AG10803 (cell line): ENCODE data around the gene CHTOP.
"Not testable (repeated sequence)": the region's sequence is repeated elsewhere in the genome, so short reads cannot be mapped to it uniquely, and the experiment has no call there.

Source experiments
- DNase-seq: peaks from one replicate; pipeline ENCODE4 v3.0.0; 2010; ENCODE audit warnings: low read depth
- H3K4me3 ChIP-seq: 2 replicates; pipeline ENCODE4 v1.5.1; 2011; ENCODE audit warnings: mild to moderate bottlenecking, low read length, control low read depth
- CTCF ChIP-seq: conservative IDR thresholded peaks from 2 replicates; pipeline ENCODE4 v1.5.1; 2011; ENCODE audit warnings: mild to moderate bottlenecking, low read length, control low read depth, inconsistent platforms

CHTOP gene

DNA sequence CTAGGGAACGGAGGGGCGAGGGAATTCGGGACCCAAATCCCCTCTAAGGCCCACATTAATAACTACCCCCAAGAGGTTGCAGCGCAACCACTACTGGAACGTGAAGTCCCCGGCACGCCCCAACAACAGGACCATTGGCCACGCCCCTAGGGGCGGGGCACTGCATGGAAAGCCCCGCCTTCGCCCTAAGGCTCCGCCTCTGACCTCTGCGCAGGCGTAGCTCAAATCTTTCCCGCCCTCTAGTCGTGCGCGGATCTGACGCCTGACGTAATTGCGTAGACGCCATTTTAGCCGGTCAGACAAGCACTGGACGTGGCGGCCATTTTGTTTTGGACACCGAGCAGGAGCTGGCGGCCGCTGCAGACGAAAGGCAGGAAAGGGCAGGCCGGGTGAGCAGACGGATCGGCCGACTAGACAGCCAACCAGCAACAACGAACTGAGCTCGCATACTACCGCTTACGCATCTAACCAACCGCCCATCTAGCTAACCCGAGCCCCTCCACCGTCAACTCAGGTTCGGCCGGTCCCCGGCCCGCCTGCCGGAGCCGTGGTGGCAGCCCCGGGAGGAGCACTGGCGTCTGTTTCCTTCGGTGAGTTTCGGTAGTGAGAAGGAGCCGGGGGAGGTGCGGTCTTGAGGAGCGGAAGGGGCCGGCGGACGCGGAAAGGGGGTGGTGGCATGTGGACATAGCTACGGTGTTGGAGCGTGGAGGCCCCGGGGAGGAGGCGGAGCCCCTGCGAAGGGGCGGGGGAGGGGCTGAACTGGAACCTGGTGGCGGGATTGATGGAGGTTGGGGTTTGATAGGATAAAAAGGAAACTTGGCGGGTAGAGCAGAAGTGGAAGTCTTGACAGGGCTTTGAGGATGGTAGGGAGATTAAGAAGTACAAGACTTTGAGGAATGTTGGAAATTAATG is at the start of gene CHTOP:
CHTOP (plus strand) TSS at position 313 of the 912 bp plus-strand sequence. CDS start 2,523 bp downstream, outside the sequence.
- no peak for TF ChIP-seq CTCF
- H3K4me3 ChIP-seq, result peak within 1 kb of the TSS; percentile 100
- peak; percentile 98 for DNase-seq

- DNase-seq, result no peak
- no peak for TF ChIP-seq CTCF
These were observed 48.9 kb upstream of the CHTOP start for GRCh38 chr1:153585006-153585405.

DNA sequence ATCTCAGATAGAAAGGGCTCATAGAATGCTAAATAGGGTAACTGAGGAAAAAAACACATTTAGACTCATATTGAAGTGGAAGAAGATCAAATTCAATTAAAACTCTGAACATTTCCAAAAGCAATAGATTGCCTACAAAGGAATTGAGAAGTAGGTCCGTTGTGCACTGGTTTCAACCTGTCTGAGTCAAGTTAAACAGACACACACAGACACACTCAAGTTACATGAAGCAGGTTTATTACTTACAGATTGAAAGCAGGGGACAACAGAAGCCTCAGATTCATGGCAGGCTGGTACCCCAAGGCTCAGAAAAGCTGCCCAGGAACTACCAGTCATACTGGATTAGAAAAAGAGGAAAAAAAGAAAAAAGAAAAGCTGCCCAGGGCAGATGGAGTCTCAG is 47.5 kb upstream of the CHTOP start:
- no peak for TF ChIP-seq CTCF
- DNase-seq, result no peak
- H3K4me3 ChIP-seq, result no peak overlapping the region

More at GRCh38 chr1:153585006-153585405, 48.9 kb upstream of the CHTOP start:
- H3K4me3 ChIP-seq, result no peak overlapping the region

- no peak for TF ChIP-seq CTCF
- DNase-seq, result no peak
These were observed 46.6 kb upstream of the CHTOP start for GRCh38 chr1:153587314-153587713.

DNA sequence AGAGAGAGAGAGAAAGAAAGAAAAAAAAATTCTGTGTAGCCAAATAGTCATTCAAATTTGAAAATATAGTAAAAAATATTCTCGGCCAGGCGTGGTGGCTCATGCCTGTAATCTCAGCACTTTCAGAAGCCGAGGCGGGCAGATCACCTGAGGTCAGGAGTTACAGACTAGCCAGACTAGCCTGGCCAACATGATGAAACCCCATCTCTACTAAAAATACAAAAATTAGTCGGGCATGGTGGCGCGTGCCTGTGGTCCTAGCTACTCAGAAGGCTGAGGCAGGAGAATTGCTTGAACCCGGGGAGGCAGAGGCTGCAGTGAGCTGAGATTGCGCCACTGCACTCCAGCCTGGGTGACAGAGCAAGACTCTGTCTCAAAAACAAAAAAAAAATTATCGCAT is 45.8 kb upstream of the CHTOP start:
- not testable (repeated sequence) for DNase-seq, H3K4me3 ChIP-seq

More at GRCh38 chr1:153587314-153587713, 46.6 kb upstream of the CHTOP start:
- H3K4me3 ChIP-seq, result no peak overlapping the region

GRCh38 chr1:153588482-153588881 is 45.4 kb upstream of the CHTOP start:
- no peak for TF ChIP-seq CTCF
- no peak for DNase-seq
- H3K4me3 ChIP-seq, result no peak overlapping the region

GRCh38 chr1:153592748-153593147 is 41.1 kb upstream of the CHTOP start:
- no peak overlapping the region for H3K4me3 ChIP-seq
- no peak for DNase-seq
- TF ChIP-seq CTCF, result no peak
